OCI-LY7 (cell line): ENCODE results near the gene ACSF2.

Source experiments
- EZH2phosphoT487 ChIP-seq: fragments of 200-600 bp; sonication (generic); IDR thresholded peaks from 2 replicates; pipeline ENCODE4 v1.6.1; 2018; ENCODE audit warnings: low read depth, borderline replicate concordance, mild to moderate bottlenecking, mixed run types, antibody characterized with exemption, low read length, moderate library complexity, mixed read lengths
- TF ChIP-seq, protein P1 (sequence below): fragments of 200-600 bp; sonication (generic); conservative IDR thresholded peaks from 2 replicates; pipeline ENCODE4 v1.5.1; 2014; ENCODE audit warnings: mild to moderate bottlenecking, antibody characterized with exemption, low read length, moderate library complexity, mixed read lengths

DNA sequence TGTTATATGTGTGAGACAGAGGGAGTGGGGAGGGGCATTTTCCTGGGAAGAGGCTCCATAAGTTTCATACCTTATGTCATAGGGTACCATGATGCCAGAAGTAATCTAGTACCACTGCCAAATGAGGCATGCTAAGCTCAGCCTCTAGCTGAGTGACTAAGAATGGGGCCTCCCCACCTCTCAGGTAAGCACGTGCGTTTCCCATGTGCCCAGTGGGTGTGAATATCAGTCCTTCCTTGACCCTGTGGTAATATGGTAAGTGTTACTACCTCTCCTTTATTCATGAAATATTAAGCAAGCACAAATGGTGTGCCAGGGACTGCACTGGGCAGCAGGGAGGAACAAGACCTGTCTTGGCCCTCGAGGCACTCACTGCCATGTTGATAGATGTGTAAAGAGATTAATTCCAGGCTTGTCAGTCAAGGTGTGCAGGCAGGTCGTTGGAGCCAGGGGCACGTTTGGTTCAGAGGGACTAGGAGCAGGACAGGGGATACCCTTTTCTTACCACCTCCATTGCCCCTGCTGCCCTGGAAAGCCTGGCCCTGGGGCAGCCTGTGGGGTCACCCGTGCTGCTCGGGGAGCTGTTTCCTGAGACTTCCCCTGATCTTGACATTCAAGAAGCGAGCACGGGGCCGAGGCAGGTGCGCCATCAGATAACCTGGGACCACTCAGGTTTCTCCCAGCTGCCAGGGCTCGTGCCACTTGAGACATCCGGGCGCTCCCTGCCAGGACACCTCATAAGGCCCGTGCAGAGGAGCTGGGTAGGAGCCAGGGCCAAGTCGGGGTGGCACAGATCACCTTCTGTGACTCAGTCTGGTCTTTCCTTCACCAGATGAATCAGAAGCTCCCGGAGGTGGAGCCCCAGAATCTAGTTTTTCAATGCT, 61.4 kb downstream of the ACSF2 start:
- TF ChIP-seq, protein P1, sequence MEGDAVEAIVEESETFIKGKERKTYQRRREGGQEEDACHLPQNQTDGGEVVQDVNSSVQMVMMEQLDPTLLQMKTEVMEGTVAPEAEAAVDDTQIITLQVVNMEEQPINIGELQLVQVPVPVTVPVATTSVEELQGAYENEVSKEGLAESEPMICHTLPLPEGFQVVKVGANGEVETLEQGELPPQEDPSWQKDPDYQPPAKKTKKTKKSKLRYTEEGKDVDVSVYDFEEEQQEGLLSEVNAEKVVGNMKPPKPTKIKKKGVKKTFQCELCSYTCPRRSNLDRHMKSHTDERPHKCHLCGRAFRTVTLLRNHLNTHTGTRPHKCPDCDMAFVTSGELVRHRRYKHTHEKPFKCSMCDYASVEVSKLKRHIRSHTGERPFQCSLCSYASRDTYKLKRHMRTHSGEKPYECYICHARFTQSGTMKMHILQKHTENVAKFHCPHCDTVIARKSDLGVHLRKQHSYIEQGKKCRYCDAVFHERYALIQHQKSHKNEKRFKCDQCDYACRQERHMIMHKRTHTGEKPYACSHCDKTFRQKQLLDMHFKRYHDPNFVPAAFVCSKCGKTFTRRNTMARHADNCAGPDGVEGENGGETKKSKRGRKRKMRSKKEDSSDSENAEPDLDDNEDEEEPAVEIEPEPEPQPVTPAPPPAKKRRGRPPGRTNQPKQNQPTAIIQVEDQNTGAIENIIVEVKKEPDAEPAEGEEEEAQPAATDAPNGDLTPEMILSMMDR = no peak
- no peak for TF ChIP-seq EZH2phosphoT487
